ENCODE measurements around the gene RNF220.

The RNF220 gene

DNA sequence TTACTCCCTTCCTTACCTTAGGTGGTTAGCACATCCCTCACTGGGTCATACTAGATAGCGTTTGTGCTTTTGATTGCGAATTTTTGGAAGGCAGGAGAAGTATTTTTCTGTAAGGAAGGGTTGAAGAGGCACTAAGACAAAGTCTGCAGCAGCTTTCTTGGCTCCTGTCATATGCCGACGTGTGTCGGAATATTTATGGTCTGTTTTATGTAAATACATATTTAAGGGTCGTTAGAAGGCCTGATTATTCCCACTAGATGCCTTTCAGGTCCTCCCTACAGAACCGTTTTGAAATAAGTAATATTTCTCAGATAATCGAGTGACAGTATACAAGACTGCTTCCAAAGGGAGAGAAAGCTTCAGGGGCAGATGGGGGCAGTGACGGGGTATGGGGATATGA lies 10.0 kb downstream of the RNF220 start:
- H3F3A ChIP-seq (ENCODE audit: low read depth), result no peaks in the 10 kb centered on the region; the same call in none of the 2 replicates
- peaks cover 73% of the 10 kb centered on the region for H3K4me1 ChIP-seq (ENCODE audit: insufficient read depth, low read length, poor library complexity, severe bottlenecking)
- H3K4me3 ChIP-seq (ENCODE audit: low read length, poor library complexity, severe bottlenecking), result peak overlapping the region; percentile 50
- TF ChIP-seq EZH2phosphoT487 (IDR thresholded peaks at IDR 0.05; ENCODE audit: borderline replicate concordance) (no peak), CTCF (conservative IDR thresholded peaks at IDR 0.05; ENCODE audit: low read length) (no peak)
- H3K36me3 ChIP-seq (ENCODE audit: insufficient read depth, low read length), result peaks cover 51% of the 10 kb centered on the region; the same call in 1 of the 2 replicates
- H4K20me1 ChIP-seq (ENCODE audit: insufficient read depth, low read length, poor library complexity, severe bottlenecking), result peaks cover 3% of the 10 kb centered on the region
- H3K79me2 ChIP-seq (ENCODE audit: insufficient read depth, low read length), result peaks cover 97% of the 10 kb centered on the region
- H3K27me3 ChIP-seq (ENCODE audit: insufficient read depth, low read length, poor library complexity, severe bottlenecking), result no peaks in the 10 kb centered on the region
- no peak overlapping the region for H2AFZ ChIP-seq (ENCODE audit: low read length)
- H3K4me2 ChIP-seq (ENCODE audit: low read depth, low read length, poor library complexity, severe bottlenecking), result peak overlapping the region; percentile 92
- H3K9ac ChIP-seq (ENCODE audit: low read depth, low read length, poor library complexity, severe bottlenecking), result peak overlapping the region; percentile 27
- no peaks in the 10 kb centered on the region for H3K9me2 ChIP-seq (replicated peaks; ENCODE audit: low read depth, low read length)
- no peaks in the 10 kb centered on the region for H3K9me3 ChIP-seq (ENCODE audit: insufficient read depth, low read depth, low read length)

DNA sequence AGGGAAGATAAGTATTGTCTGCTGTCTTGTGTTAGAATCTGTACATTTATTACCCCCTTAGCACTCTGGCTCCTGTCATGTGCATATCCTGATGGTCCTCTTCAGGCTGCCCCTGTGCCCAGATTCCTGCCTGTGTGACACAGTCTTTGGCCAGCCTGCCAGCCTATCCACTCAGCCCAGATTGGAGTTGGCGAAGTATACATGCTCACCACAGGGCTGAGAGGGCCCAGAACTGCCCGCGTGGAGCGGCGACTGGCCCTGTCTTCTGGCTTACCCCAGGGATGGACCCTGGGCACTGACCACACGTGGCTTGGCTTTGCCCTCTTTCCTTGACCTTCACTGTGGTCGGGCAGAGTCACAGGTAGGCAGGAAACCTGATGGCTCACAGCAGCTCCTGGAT lies 11.4 kb downstream of the RNF220 start:
- H3K36me3 ChIP-seq (ENCODE audit: insufficient read depth, low read length), result peaks cover 51% of the 10 kb centered on the region; the same call in 1 of the 2 replicates
- H3K79me2 ChIP-seq (ENCODE audit: insufficient read depth, low read length), result peaks cover 96% of the 10 kb centered on the region
- no peak overlapping the region for H2AFZ ChIP-seq (ENCODE audit: low read length)
- no peak overlapping the region for H3K4me3 ChIP-seq (ENCODE audit: low read length, poor library complexity, severe bottlenecking)
- H3K4me1 ChIP-seq (ENCODE audit: insufficient read depth, low read length, poor library complexity, severe bottlenecking), result peaks cover 73% of the 10 kb centered on the region
- no peaks in the 10 kb centered on the region; the same call in none of the 2 replicates for H3F3A ChIP-seq (ENCODE audit: low read depth)
- no peak for TF ChIP-seq CTCF (conservative IDR thresholded peaks at IDR 0.05; ENCODE audit: low read length)
- TF ChIP-seq EZH2phosphoT487 (IDR thresholded peaks at IDR 0.05; ENCODE audit: borderline replicate concordance), result no peak
- H3K4me2 ChIP-seq (ENCODE audit: low read depth, low read length, poor library complexity, severe bottlenecking), result peak overlapping the region; percentile 27
- no peaks in the 10 kb centered on the region for H3K27me3 ChIP-seq (ENCODE audit: insufficient read depth, low read length, poor library complexity, severe bottlenecking)
- H3K9me2 ChIP-seq (replicated peaks; ENCODE audit: low read depth, low read length), result no peaks in the 10 kb centered on the region
- H3K9ac ChIP-seq (ENCODE audit: low read depth, low read length, poor library complexity, severe bottlenecking), result no peak overlapping the region
- peaks cover 3% of the 10 kb centered on the region for H4K20me1 ChIP-seq (ENCODE audit: insufficient read depth, low read length, poor library complexity, severe bottlenecking)
- no peaks in the 10 kb centered on the region for H3K9me3 ChIP-seq (ENCODE audit: insufficient read depth, low read depth, low read length)

DNA sequence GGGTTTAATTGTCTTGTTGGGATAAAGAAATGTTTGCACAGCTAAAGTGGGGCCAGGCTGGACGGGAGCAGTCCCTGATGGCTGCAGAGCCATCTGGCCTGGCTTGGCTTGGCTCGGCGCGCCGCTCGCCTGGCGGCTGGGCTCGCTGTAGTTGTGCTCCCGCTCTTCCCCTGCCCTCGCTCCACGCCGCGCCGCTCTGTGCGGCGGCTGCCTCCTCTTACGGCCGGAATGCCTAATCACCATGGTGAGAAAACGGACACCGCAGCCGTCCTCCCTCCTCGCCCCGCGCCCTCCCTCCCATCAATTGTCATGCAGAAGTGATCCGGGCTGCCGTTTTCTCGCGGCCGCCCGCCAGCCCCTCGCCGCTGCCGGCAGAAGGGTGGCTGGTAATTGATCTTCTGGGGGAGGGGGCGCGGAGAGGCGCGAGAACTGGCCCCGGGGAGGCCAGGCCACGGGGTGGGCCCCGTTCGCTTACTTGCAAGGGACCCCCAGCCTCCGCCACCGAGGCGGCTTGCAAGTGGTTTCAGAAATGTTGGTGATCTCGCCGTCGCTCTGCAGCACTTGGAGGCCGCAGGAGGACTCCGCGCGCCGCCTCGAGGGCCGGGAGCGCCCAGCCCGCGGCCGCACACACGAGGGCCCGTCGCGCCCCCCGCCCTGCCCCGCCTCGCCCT lies 12.4 kb downstream of the RNF220 start:
- peaks cover 45% of the 10 kb centered on the region; the same call in 1 of the 2 replicates for H3K36me3 ChIP-seq (ENCODE audit: insufficient read depth, low read length)
- H3K9me3 ChIP-seq (ENCODE audit: insufficient read depth, low read depth, low read length), result no peaks in the 10 kb centered on the region
- H3K79me2 ChIP-seq (ENCODE audit: insufficient read depth, low read length), result peaks cover 87% of the 10 kb centered on the region
- no peak overlapping the region for H3K4me2 ChIP-seq (ENCODE audit: low read depth, low read length, poor library complexity, severe bottlenecking)
- no peaks in the 10 kb centered on the region for H3K9me2 ChIP-seq (replicated peaks; ENCODE audit: low read depth, low read length)
- no peak for TF ChIP-seq CTCF (conservative IDR thresholded peaks at IDR 0.05; ENCODE audit: low read length)
- TF ChIP-seq EZH2phosphoT487 (IDR thresholded peaks at IDR 0.05; ENCODE audit: borderline replicate concordance), result no peak
- H3K4me1 ChIP-seq (ENCODE audit: insufficient read depth, low read length, poor library complexity, severe bottlenecking), result peaks cover 72% of the 10 kb centered on the region
- no peaks in the 10 kb centered on the region for H3K27me3 ChIP-seq (ENCODE audit: insufficient read depth, low read length, poor library complexity, severe bottlenecking)
- peaks cover 3% of the 10 kb centered on the region for H4K20me1 ChIP-seq (ENCODE audit: insufficient read depth, low read length, poor library complexity, severe bottlenecking)
- no peak overlapping the region for H3K4me3 ChIP-seq (ENCODE audit: low read length, poor library complexity, severe bottlenecking)
- peaks cover 2% of the 10 kb centered on the region for H3F3A ChIP-seq (ENCODE audit: low read depth)
- H3K9ac ChIP-seq (ENCODE audit: low read depth, low read length, poor library complexity, severe bottlenecking), result no peak overlapping the region
- H2AFZ ChIP-seq (ENCODE audit: low read length), result no peak overlapping the region
